GM19463 (cell line): ENCODE measurements around the gene ADGRL1.

Source experiments
- ATAC-seq: cut with Tn5 transposase; IDR thresholded peaks from one replicate; pipeline ENCODE4 v1.9.1; 2021; ENCODE audit warnings: mild to moderate bottlenecking, moderate library complexity; ENCODE audit not compliant: unreplicated experiment

ADGRL1 gene

DNA sequence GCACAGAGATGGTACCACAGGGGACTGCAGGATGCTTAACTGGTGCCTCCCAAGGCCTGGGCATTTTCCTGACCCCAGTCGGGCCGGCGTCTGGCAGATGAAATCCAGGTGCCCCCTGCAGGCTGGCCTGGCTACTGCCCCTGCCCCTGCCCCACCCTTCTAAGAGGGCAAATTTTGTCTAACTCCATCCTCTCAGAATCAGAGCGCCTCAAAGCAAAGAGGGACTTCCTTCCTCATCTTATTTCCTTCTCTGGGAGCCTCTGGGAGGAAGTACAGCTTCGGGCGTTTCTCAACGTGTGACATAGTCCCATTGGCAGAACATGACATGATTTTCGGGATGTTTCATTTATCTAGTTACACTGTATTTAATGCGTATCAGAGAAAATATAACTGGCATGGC lies 91.1 kb downstream of the ADGRL1 start:
- no peak for ATAC-seq

DNA sequence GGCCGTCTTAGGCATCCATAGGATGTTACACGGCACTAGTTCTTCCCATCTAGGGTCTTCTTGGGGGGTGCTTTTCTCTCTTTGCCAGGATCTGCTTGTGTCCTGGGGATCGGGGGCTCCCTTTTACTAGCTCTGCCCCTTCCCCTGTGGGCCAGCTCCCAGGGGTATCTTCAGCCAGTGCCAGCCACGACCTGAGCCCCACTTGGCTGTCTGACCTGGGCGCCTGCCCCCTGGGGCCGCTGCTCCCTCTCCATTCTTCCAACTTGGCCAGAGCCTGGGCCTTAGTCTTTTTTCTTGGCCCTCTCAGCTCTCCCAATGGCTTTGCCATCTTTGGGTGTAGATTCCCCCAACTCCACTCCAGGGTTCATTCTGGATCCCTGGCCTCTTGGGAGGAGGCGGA lies 91.5 kb downstream of the ADGRL1 start:
- ATAC-seq: no peak

DNA sequence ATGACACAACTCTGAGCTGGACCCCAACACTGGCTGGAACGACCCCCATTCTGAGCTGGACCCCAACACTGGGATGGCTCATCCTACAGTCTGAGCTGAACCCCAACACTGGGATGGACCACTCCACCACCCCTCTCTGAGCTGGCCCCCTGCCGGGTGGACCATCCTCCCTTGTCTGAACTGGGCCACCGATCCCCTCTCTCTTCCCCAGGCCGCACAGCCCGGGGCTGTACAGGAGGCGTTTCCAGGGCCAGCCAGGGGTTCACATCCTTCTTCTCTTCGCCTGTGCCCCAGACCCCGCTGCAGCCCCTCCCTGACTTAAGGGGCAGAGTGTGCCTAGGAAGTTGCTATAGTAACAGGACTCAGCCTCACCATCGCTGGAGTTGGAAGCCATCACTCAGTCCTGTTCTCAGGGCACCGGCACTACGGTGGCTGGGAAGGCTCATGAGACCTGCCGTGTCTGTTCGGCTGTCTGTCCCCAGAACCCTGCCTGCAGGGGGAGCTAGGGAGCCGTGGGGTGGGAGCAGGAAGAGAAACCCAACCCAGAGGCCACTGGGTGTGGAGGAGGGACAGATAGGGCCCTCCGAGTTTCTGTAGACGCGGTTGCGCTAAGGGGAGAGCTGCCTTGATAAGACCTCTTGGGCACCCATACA lies 92.1 kb downstream of the ADGRL1 start:
- no peak for ATAC-seq

- no peak for ATAC-seq
These were observed 93.1 kb downstream of the ADGRL1 start for GRCh38 chr19:14112809-14113385.

GRCh38 chr19:14112051-14112808 lies 93.7 kb downstream of the ADGRL1 start:
- ATAC-seq: no peak

- ATAC-seq: no peak
These were observed 94.5 kb downstream of the ADGRL1 start for GRCh38 chr19:14111486-14111885.

GRCh38 chr19:14110650-14111049 lies 95.3 kb downstream of the ADGRL1 start:
- no peak for ATAC-seq

- no peak for ATAC-seq
These were observed 98.1 kb downstream of the ADGRL1 start for GRCh38 chr19:14107581-14108461.

- ATAC-seq: no peak
These were observed 99.1 kb downstream of the ADGRL1 start for GRCh38 chr19:14106840-14107239.

DNA sequence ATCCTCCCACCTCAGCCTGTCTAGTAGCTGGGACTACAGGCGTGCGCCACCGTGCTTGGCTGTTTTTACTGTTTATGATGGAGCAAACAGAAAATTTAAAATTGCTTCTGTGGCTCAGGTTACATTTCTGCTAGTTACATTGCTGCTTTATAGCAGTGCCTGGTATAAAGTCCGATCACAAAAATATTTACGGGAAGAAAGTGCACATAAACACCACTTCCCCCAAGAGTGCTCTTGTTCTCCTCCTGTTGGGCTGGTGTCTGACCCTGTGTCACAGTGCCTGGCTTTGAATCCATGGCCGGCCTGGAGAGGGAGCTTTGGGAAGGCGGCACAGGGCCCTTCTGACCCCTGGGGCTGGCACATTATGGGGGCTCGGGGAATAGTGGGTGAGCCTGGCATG lies 100.3 kb downstream of the ADGRL1 start:
- no peak for ATAC-seq

- ATAC-seq: no peak
These were observed 102.7 kb downstream of the ADGRL1 start for GRCh38 chr19:14103310-14103709.

- ATAC-seq: no peak
These were observed 103.2 kb downstream of the ADGRL1 start for GRCh38 chr19:14102756-14103155.

- ATAC-seq: no peak
These were observed 103.8 kb downstream of the ADGRL1 start for GRCh38 chr19:14102102-14102696.

GRCh38 chr19:14101003-14101545 lies 104.9 kb downstream of the ADGRL1 start:
- no peak for ATAC-seq
